K562 (cell line): ENCODE results near the gene IL1B.

Experiments
- BRCA1 ChIP-seq, 2 experiments: fragments of 450-650 bp in 1 of 2; sonication (generic) in 1 of 2; formaldehyde crosslinking in 1 of 2; IDR thresholded peaks; 2 replicates each; pipeline versions ENCODE4 v1.5.0 to v1.6.1; 2017 to 2020; ENCODE audit warnings: mild to moderate bottlenecking in 1 of 2, missing genetic modification reagents in 1 of 2
- MAX ChIP-seq: sonication (generic); formaldehyde crosslinking; IDR thresholded peaks from 2 replicates; pipeline ENCODE4 v1.9.0; 2022; ENCODE audit warnings: mild to moderate bottlenecking, missing genetic modification reagents
- RAD21 ChIP-seq, 2 experiments: fragments of 250-450 bp in 1 of 2; fragments of 450-650 bp in 1 of 2; sonication (Bioruptor Pico) in 1 of 2; formaldehyde crosslinking in 1 of 2; IDR thresholded peaks in 1 of 2; conservative IDR thresholded peaks in 1 of 2; 2 replicates each; pipeline versions ENCODE4 v1.4.0 to v1.8.0; 2020 to 2022; ENCODE audit warnings: mild to moderate bottlenecking in 2 of 2, moderate library complexity in 1 of 2
- ZBTB43 ChIP-seq: sonication (generic); formaldehyde crosslinking; IDR thresholded peaks from 2 replicates; pipeline ENCODE4 v1.8.0; 2023; ENCODE audit warnings: mild to moderate bottlenecking, missing genetic modification reagents

- TF ChIP-seq RAD21 (CRISPR knock-in tag; conservative IDR thresholded peaks at IDR 0.05 in 1 of 2, IDR thresholded peaks at IDR 0.05 in 1 of 2) (no peak), ZBTB43 (CRISPR knock-in tag) (no peak), BRCA1 (IDR thresholded peaks at IDR 0.05) (no peak), BRCA1 (CRISPR knock-in tag; IDR thresholded peaks at IDR 0.05) (no peak), MAX (CRISPR knock-in tag) (no peak)
These were observed 53.3 kb downstream of the IL1B start for GRCh38 chr2:112783187-112783714.
